A549 (cell line): Measurements from ENCODE around the gene PPCS. TPM values are rescaled to one million over a fixed set of nuclear protein-coding genes. Genes with fewer than 3 reads are reported as not detected.

Source experiments
- ATAC-seq, 2 experiments: fragments of 200-7000 bp in 1 of 2; fragments of >200 bp in 1 of 2; cut with Nextera tagmentation in 1 of 2; cut with Tn5 transposase in 1 of 2; 3 replicates each; pipeline versions ENCODE4 v1.8.0 to v1.9.1; 2018 to 2020; ENCODE audit warnings: mild to moderate bottlenecking in 1 of 2, moderate library complexity in 1 of 2
- CTCF ChIA-PET: fragments of 300-600 bp; sonication (Branson Sonifier 250); formaldehyde crosslinking; extraction: SDS; loops from one replicate; lab custom pipeline; 2021; ENCODE audit warnings: antibody characterized with exemption, inconsistent platforms; lab: Yijun Ruan, JAX
- POLR2A ChIA-PET: fragments of 350-600 bp; formaldehyde crosslinking; extraction: SDS; loops from one replicate; lab custom pipeline; 2021; ENCODE audit warnings: antibody characterized with exemption, inconsistent platforms; lab: Yijun Ruan, JAX
- DNase-seq, 2 experiments: peaks; one replicate each; pipeline versions ENCODE4 v3.0.0 to v3.0.0-alpha.2; 2011 to 2016; ENCODE audit warnings: low read depth in 1 of 2, low spot score in 1 of 2
- FAIRE-seq: peaks from 2 replicates; lab custom pipeline; 2011; peaks lifted over from hg19 to GRCh38; lab: Jason Lieb, UNC
- H3K27ac ChIP-seq, 2 experiments: fragments of >200 bp; sonication (Bioruptor Twin); formaldehyde crosslinking; 3 replicates each; pipeline ENCODE4 v1.5.1; 2016 to 2017
- H3K4me1 ChIP-seq: fragments of >200 bp; sonication (Bioruptor Twin); formaldehyde crosslinking; 3 replicates; pipeline ENCODE4 v1.6.1; 2016
- H3K4me2 ChIP-seq: fragments of >200 bp; sonication (Bioruptor Twin); formaldehyde crosslinking; 3 replicates; pipeline ENCODE4 v1.6.1; 2016
- H3K4me3 ChIP-seq: fragments of >200 bp; sonication (Bioruptor Twin); formaldehyde crosslinking; 3 replicates; pipeline ENCODE4 v1.5.1; 2016
- H3K9me3 ChIP-seq: fragments of >200 bp; sonication (Bioruptor Twin); formaldehyde crosslinking; 3 replicates; pipeline ENCODE4 v1.6.1; 2016
- CBX2 ChIP-seq: fragments of 200-600 bp; sonication (generic); IDR thresholded peaks from 2 replicates; pipeline ENCODE4 v1.6.1; 2016; ENCODE audit warnings: low read depth, mild to moderate bottlenecking, borderline replicate concordance
- EHF ChIP-seq: fragments of 250-450 bp; sonication (Bioruptor Pico); IDR thresholded peaks from 2 replicates; pipeline ENCODE4 v1.5.0; 2020; ENCODE audit warnings: mild to moderate bottlenecking
- FOSL2 ChIP-seq, 2 experiments: fragments of 450-650 bp in 1 of 2; fragments of >200 bp in 1 of 2; sonication (Bioruptor Twin) in 1 of 2; formaldehyde crosslinking; IDR thresholded peaks; 2 replicates each; pipeline versions ENCODE4 v1.5.0 to v1.6.1; 2016 to 2020; ENCODE audit warnings: mild to moderate bottlenecking in 1 of 2, moderate library complexity in 1 of 2
- HDAC2 ChIP-seq: fragments of 200-600 bp; sonication (generic); IDR thresholded peaks from 2 replicates; pipeline ENCODE4 v1.6.1; 2016
- HOXB13 ChIP-seq: fragments of 250-450 bp; sonication (Bioruptor Pico); IDR thresholded peaks from 2 replicates; pipeline ENCODE4 v1.5.0; 2020; ENCODE audit warnings: low read depth, mild to moderate bottlenecking, moderate library complexity
- HOXB5 ChIP-seq: fragments of 250-450 bp; sonication (Bioruptor Pico); IDR thresholded peaks from 2 replicates; pipeline ENCODE4 v1.5.0; 2020; ENCODE audit warnings: mild to moderate bottlenecking, moderate library complexity
- JUN ChIP-seq, 2 experiments: fragments of >200 bp; sonication (Bioruptor Twin); formaldehyde crosslinking; IDR thresholded peaks; 2 replicates in 1 of 2; 3 replicates in 1 of 2; pipeline ENCODE4 v1.6.1; 2016 to 2017
- KDM1A ChIP-seq: fragments of 200-600 bp; sonication (generic); IDR thresholded peaks from 2 replicates; pipeline ENCODE4 v1.6.1; 2016; ENCODE audit warnings: low read depth, mild to moderate bottlenecking
- KDM5A ChIP-seq: fragments of 200-600 bp; sonication (generic); IDR thresholded peaks from 2 replicates; pipeline ENCODE4 v1.6.1; 2016; ENCODE audit warnings: antibody characterized with exemption, mild to moderate bottlenecking
- MAFK ChIP-seq: fragments of 450-650 bp; IDR thresholded peaks from 2 replicates; pipeline ENCODE4 v1.6.1; 2014; ENCODE audit not compliant: partially characterized antibody
- MAZ ChIP-seq: fragments of 150-350 bp; IDR thresholded peaks from 2 replicates; pipeline ENCODE4 v1.6.1; 2014; ENCODE audit warnings: antibody characterized with exemption, low read depth, low read length, borderline replicate concordance
- POLR2AphosphoS2 ChIP-seq: conservative IDR thresholded peaks from 2 replicates; pipeline ENCODE4 v1.6.1; 2012; ENCODE audit warnings: low read length, improper control_type of control experiment, inconsistent platforms
- RCOR1 ChIP-seq: fragments of 150-350 bp; IDR thresholded peaks from 2 replicates; pipeline ENCODE4 v1.6.1; 2014; ENCODE audit warnings: antibody characterized with exemption, low read length, low read depth
- SMC3 ChIP-seq: fragments of >200 bp; sonication (Bioruptor Twin); formaldehyde crosslinking; IDR thresholded peaks from 3 replicates; pipeline ENCODE4 v1.6.1; 2018; ENCODE audit warnings: inconsistent platforms
- SREBF2 ChIP-seq: fragments of 450-650 bp; IDR thresholded peaks from 2 replicates; pipeline ENCODE4 v1.6.1; 2014; ENCODE audit warnings: mild to moderate bottlenecking, moderate library complexity
- TFCP2L1 ChIP-seq: fragments of 250-450 bp; sonication (Bioruptor Pico); IDR thresholded peaks from 2 replicates; pipeline ENCODE4 v1.5.0; 2021; ENCODE audit warnings: mild to moderate bottlenecking
- ZFP36 ChIP-seq: fragments of 450-650 bp; IDR thresholded peaks from 2 replicates; pipeline ENCODE4 v1.6.1; 2014; ENCODE audit warnings: borderline replicate concordance; ENCODE audit not compliant: partially characterized antibody
- WGBS: methylation state at CpG from one replicate; pipeline ENCODE4 v1.1.6; 2017; ENCODE audit errors: missing lambda C conversion rate; 5-methylcytosine and 5-hydroxymethylcytosine counted together
- polyA plus RNA-seq, 4 experiments: library from polyadenylated mRNA; depleted of rRNA in 3 of 4; stranded (reverse); fragments of >200 nt; fragmentation: RNase III in 1 of 4; extraction: RNeasy Plus Mini Kit Qiagen cat#74134 plus additional on column Dnase treatment in 1 of 4; gene quantifications; 2 replicates in 3 of 4; 3 replicates in 1 of 4; pipeline ENCODE4 v1.2.3, GENCODE V29; 2011 to 2017
- TF ChIP-seq, protein P1 (sequence below): fragments of 200-600 bp; sonication (generic); IDR thresholded peaks from 2 replicates; pipeline ENCODE4 v1.6.1; 2016; ENCODE audit warnings: antibody characterized with exemption, mild to moderate bottlenecking, moderate library complexity
- TF ChIP-seq, protein P2 (sequence below): fragments of 250-450 bp; sonication (Bioruptor Pico); IDR thresholded peaks from 2 replicates; pipeline ENCODE4 v1.5.0; 2020; ENCODE audit warnings: low read depth, mild to moderate bottlenecking, moderate library complexity
- TF ChIP-seq, protein P3 (sequence below): IDR thresholded peaks from 2 replicates; pipeline ENCODE4 v1.6.1; 2012; ENCODE audit warnings: low read depth, borderline replicate concordance
- TF ChIP-seq, protein P4 (sequence below): fragments of >200 bp; sonication (Bioruptor Twin); formaldehyde crosslinking; IDR thresholded peaks from 2 replicates; pipeline ENCODE4 v1.6.1; 2016

The PPCS gene
- polyA plus RNA-seq, 2 of the 4 experiments (the other 2 are of a cell fraction): 30.2 to 51.8 TPM

GRCh38 chr1:42418516-42418915, 37.8 kb upstream of the PPCS start:
- Histone ChIP-seq H3K27ac (no peak overlapping the region), H3K4me2 (no peak overlapping the region), H3K9me3 (no peaks in the 10 kb centered on the region), H3K4me3 (no peak overlapping the region), H3K4me1 (no peaks in the 10 kb centered on the region)
- CTCF ChIA-PET: no interaction called here
- FAIRE-seq: no peak
- WGBS: 93% methylated on average over 1 of the region's 1 CpG
- ATAC-seq: no peak
- POLR2A ChIA-PET: no interaction called here
- no peak for DNase-seq
- TF ChIP-seq SMC3 (no peak), HOXB5 (CRISPR knock-in tag) (no peak), MAFK (no peak), JUN (IDR thresholded peaks at IDR 0.05) (no peak), TFCP2L1 (CRISPR knock-in tag) (no peak), HDAC2 (no peak), CBX2 (no peak), SREBF2 (no peak), EHF (no peak)
- TF ChIP-seq, protein P1, sequence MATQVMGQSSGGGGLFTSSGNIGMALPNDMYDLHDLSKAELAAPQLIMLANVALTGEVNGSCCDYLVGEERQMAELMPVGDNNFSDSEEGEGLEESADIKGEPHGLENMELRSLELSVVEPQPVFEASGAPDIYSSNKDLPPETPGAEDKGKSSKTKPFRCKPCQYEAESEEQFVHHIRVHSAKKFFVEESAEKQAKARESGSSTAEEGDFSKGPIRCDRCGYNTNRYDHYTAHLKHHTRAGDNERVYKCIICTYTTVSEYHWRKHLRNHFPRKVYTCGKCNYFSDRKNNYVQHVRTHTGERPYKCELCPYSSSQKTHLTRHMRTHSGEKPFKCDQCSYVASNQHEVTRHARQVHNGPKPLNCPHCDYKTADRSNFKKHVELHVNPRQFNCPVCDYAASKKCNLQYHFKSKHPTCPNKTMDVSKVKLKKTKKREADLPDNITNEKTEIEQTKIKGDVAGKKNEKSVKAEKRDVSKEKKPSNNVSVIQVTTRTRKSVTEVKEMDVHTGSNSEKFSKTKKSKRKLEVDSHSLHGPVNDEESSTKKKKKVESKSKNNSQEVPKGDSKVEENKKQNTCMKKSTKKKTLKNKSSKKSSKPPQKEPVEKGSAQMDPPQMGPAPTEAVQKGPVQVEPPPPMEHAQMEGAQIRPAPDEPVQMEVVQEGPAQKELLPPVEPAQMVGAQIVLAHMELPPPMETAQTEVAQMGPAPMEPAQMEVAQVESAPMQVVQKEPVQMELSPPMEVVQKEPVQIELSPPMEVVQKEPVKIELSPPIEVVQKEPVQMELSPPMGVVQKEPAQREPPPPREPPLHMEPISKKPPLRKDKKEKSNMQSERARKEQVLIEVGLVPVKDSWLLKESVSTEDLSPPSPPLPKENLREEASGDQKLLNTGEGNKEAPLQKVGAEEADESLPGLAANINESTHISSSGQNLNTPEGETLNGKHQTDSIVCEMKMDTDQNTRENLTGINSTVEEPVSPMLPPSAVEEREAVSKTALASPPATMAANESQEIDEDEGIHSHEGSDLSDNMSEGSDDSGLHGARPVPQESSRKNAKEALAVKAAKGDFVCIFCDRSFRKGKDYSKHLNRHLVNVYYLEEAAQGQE: no peak
- TF ChIP-seq, protein P2, sequence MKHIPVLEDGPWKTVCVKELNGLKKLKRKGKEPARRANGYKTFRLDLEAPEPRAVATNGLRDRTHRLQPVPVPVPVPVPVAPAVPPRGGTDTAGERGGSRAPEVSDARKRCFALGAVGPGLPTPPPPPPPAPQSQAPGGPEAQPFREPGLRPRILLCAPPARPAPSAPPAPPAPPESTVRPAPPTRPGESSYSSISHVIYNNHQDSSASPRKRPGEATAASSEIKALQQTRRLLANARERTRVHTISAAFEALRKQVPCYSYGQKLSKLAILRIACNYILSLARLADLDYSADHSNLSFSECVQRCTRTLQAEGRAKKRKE (CRISPR knock-in tag): no peak
- TF ChIP-seq, protein P3, sequence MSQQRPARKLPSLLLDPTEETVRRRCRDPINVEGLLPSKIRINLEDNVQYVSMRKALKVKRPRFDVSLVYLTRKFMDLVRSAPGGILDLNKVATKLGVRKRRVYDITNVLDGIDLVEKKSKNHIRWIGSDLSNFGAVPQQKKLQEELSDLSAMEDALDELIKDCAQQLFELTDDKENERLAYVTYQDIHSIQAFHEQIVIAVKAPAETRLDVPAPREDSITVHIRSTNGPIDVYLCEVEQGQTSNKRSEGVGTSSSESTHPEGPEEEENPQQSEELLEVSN: no peak

DNA sequence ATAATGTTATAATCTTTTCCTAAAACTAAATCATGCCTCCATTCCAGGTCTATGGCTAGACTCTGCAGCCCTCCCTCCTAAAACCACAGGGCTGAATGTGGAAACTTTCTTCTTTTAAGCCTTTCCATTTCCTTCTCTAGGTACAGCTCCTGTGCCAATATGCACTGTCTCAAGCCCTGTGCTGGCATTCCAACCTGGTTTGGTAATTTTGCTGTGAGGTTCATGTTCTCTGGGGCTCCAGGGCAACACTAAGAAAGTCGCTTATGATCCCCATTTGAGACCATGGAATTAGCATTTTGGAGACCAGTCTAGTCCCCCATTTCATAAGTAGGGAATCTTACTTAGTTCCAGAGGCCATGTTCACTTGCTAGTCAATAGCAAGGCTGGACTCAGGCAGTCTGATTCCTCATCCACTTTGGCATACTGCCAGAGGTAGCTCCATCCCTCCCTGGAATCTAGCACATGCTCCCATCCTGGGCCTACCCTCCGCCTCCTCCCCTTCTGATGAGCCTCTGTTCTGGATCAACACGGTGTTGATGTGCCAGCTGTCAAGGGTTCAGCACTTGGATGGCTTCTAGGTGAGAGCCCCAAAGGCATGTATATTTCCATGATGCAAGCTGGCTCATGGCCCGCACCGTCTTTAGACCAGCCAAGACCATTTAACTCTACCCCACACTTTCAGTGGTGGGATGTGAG, 37.1 kb upstream of the PPCS start:
- POLR2A ChIA-PET: no interaction called here
- 96% methylated on average over 4 of the region's 5 CpGs for WGBS

DNA sequence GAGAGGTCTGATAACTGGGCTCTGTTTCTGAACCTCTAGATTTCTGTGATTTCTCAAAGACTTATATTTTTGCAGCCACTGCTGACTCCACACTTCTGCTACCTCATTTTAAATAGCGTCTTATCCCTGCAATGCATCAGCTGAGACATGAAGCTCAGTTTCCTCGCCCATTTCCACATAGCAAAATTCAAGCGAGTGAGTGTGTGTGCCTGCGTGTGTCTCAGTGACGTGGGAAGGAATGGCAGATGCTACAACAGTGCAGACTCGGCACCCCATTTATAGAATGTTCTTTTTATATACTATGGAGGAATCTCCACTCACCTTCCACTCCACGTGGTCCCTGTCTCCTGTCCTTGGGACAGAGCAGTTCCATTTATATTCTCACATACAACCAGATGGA, 36.2 kb upstream of the PPCS start:
- no peak for ATAC-seq
- DNase-seq: no peak
- no peaks in the 10 kb centered on the region for H3K4me1 ChIP-seq
- ChIA-PET POLR2A (no interaction called here), CTCF (interaction anchor here (0.8 kb wide), 1 partner anchor 13 kb away, joined by 3 read pairs; no protein-coding TSS in a partner anchor)
- H3K4me3 ChIP-seq: no peak overlapping the region
- FAIRE-seq: no peak
- WGBS: 80% methylated on average over 7 of the region's 7 CpGs
- H3K4me2 ChIP-seq: no peak overlapping the region
- H3K9me3 ChIP-seq: no peaks in the 10 kb centered on the region
- TF ChIP-seq KDM5A (no peak), KDM1A (no peak), HOXB13 (CRISPR knock-in tag) (no peak), SREBF2 (no peak), RCOR1 (no peak), FOSL2 (IDR thresholded peaks at IDR 0.05) (no peak), FOSL2 (CRISPR knock-in tag; IDR thresholded peaks at IDR 0.05) (no peak), JUN (IDR thresholded peaks at IDR 0.05) (no peak), HOXB5 (CRISPR knock-in tag) (no peak), EHF (no peak), POLR2AphosphoS2 (no peak), SMC3 (no peak), HDAC2 (no peak)
- TF ChIP-seq, protein P4, sequence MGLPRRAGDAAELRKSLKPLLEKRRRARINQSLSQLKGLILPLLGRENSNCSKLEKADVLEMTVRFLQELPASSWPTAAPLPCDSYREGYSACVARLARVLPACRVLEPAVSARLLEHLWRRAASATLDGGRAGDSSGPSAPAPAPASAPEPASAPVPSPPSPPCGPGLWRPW: no peak
- no peak overlapping the region for H3K27ac ChIP-seq

More for the DNA sequence above, 37.1 kb upstream of the PPCS start:
- DNase-seq (no peak), FAIRE-seq (no peak), ATAC-seq (no peak)
- Histone ChIP-seq H3K4me1 (no peaks in the 10 kb centered on the region), H3K4me3 (no peak overlapping the region), H3K27ac (no peak overlapping the region), H3K9me3 (no peaks in the 10 kb centered on the region), H3K4me2 (no peak overlapping the region)
- CTCF ChIA-PET: no interaction called here
- TF ChIP-seq KDM5A (no peak), MAZ (no peak), ZFP36 (no peak)
- TF ChIP-seq, all 56 proteins: peak for 0
